ENCODE results near the gene MAP2K5.

Gene MAP2K5

DNA sequence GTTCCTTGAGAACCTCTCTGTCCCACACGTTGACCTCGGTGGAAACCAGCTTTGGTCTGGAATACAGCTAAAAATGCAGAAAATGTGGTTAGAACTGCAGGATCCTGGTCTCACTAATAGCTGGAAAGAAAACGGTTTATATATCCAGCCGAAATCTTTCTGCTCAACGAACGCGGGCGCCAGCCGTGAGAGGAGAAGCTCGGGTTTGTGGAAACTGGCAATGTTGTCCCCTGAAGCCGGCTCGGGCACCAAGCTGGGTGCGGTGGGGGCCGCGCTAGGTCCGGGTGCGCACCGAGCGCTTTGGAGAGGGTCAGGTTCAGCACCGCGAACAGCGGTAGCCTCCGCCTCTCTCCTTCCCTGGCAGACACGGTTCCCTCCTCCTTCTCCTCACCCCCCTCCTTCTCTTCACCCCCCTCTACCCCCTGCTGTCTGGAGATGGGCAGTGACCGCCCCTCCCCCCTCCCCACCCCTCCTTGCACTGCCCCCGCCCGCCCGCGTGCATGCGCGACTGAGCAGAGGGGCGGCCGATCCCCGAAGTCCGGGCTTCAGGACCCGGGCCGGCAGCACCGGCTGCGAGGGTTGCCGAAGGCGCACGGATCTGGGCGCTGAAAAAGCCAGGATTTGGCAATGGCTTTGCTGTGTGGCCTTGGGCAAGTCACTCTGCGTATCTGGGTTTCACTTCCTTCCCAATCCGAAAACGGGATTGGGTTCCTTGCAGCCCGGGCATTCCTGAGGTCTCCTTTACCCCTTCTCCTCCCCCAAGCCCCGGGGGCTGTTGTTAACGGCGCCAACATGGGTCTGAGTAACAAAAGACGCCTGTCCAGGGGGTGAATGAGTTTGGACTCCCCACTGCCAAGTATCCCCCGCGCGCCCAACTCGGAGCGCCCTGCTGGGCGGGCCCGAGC lies 282.7 kb downstream of the MAP2K5 start, which contains the start of gene SKOR1:
Gene SKOR1 (plus strand): TSS at position 534 of the 905 bp plus-strand sequence. CDS start 94 bp downstream, at position 628.
- no peak for DNase-seq (ENCODE audit: low read depth in 2 of 2)

DNA sequence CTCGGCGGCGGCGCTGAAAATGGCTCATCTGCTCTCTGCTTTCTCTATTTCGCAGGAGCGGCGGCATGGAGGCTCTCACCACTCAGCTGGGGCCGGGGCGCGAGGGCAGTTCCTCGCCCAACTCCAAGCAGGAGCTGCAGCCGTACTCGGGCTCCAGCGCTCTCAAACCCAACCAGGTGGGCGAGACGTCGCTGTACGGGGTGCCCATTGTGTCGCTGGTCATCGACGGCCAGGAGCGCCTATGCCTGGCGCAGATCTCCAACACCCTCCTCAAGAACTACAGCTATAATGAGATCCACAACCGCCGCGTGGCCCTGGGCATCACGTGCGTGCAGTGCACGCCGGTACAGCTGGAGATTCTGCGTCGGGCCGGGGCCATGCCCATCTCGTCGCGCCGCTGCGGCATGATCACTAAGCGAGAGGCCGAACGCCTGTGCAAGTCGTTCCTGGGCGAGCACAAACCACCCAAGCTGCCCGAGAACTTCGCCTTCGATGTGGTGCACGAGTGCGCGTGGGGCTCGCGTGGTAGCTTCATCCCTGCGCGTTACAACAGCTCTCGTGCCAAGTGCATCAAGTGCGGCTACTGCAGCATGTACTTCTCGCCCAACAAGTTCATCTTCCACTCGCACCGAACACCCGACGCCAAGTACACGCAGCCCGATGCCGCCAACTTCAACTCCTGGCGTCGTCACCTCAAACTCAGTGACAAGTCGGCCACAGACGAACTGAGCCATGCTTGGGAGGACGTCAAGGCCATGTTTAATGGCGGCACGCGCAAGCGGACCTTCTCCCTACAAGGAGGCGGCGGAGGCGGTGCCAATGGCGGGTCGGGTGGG lies 283.6 kb downstream of the MAP2K5 start:
- DNase-seq (ENCODE audit: low read depth in 2 of 2) = no peak

DNA sequence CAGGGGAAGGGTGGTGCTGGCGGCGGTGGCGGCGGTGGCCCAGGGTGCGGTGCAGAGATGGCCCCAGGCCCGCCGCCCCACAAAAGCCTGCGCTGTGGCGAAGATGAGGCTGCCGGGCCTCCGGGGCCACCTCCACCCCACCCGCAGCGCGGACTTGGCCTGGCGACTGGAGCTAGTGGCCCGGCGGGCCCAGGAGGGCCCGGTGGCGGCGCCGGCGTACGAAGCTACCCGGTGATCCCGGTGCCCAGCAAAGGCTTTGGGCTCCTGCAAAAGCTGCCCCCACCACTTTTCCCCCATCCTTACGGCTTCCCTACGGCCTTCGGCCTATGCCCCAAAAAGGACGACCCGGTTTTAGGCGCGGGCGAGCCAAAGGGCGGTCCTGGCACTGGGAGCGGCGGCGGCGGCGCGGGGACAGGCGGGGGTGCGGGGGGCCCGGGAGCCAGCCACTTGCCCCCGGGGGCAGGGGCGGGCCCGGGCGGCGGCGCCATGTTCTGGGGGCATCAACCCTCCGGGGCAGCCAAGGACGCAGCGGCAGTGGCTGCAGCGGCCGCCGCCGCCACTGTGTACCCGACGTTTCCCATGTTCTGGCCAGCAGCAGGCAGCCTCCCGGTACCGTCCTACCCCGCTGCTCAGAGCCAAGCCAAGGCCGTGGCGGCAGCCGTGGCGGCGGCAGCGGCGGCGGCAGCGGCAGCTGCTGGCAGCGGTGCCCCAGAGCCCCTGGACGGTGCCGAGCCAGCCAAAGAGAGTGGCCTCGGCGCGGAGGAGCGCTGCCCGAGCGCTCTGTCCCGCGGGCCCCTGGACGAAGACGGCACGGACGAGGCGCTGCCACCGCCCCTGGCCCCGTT lies 284.4 kb downstream of the MAP2K5 start:
- no peak for DNase-seq (ENCODE audit: low read depth in 2 of 2)

DNA sequence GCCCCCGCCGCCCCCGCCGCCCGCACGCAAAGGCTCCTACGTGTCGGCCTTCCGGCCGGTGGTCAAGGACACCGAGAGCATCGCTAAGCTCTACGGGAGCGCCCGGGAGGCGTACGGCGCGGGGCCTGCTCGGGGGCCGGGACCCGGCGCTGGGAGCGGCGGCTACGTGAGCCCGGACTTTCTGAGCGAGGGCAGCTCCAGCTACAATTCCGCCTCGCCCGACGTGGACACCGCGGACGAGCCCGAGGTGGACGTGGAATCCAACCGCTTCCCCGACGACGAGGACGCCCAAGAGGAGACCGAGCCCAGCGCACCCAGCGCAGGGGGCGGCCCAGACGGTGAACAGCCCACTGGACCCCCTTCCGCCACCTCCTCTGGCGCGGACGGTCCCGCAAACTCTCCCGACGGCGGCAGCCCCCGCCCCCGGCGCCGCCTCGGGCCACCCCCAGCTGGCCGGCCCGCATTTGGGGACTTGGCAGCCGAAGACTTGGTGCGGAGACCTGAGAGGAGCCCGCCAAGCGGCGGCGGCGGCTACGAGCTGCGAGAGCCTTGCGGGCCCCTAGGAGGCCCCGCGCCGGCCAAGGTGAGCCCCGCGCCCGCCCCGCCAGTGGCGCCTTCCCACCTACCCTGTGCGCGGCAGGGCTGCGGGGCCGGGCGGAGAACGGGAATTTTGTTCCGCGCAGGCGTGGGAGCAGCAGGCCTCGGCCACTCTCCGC lies 285.2 kb downstream of the MAP2K5 start:
- no peak for DNase-seq (ENCODE audit: low read depth in 2 of 2)

DNA sequence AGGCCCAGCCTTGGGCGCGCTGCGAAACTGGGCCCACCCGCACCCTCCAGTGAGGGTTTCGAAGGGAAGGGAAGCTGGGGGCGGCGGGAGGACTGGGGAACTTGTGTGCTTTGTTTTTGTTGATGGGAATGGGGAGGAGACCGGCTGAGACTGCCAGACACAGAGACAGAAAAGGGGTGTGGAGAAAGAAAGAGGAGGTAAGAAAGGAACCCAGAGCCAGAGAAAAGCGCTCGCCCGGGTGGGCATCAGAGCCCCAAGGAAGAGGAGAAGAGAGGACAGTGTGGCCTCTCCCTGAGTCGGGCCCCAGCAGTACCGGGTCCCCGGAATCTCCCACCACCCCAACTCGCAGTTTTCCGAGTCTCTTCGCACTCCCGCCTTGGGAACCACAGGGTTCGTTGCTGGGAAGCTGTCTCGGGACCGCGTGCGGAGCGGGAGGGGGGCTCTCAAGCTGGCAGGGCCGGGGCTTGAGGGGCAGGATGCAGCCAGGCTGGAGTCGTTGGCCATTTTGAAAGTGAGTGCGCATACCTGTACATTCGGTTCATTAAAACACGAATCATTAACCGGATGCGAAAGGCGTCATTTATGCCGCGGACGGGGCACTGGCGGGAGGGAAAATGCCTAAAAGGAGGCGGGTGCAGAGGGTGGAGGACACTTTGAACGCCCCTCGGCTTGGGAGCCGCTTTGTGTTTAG lies 285.9 kb downstream of the MAP2K5 start:
- DNase-seq (ENCODE audit: low read depth in 2 of 2) = no peak

DNA sequence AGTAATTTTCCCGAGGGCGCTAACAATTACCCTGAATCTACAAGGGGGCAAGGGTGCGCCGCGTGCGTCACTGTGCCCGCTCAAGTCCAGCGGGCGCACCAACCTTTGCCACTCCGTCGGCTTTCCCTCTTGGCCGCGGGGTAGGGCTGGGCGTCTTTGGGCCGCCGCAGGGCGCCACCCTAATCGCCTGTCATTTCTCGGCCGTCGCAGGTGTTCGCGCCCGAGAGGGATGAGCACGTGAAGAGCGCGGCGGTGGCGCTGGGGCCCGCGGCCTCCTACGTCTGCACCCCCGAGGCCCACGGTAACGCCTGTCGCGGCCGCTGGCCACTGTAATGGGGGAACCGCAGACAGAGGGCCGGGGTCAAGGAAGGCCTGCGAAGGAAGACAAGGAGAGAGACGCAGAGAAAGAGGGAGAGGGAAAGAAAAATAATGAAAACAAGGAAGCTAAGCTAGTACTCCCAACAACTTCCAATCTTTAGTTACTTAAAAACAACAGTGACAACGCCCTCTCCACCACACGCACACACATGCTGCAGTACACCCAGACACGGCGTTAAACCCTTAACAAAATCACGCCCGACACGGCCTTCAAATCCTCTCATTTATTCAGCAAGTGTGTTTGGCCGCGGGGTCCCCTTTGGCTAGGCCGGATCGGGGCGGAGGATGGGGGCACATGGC lies 286.6 kb downstream of the MAP2K5 start:
- no peak for DNase-seq (ENCODE audit: low read depth in 2 of 2)

DNA sequence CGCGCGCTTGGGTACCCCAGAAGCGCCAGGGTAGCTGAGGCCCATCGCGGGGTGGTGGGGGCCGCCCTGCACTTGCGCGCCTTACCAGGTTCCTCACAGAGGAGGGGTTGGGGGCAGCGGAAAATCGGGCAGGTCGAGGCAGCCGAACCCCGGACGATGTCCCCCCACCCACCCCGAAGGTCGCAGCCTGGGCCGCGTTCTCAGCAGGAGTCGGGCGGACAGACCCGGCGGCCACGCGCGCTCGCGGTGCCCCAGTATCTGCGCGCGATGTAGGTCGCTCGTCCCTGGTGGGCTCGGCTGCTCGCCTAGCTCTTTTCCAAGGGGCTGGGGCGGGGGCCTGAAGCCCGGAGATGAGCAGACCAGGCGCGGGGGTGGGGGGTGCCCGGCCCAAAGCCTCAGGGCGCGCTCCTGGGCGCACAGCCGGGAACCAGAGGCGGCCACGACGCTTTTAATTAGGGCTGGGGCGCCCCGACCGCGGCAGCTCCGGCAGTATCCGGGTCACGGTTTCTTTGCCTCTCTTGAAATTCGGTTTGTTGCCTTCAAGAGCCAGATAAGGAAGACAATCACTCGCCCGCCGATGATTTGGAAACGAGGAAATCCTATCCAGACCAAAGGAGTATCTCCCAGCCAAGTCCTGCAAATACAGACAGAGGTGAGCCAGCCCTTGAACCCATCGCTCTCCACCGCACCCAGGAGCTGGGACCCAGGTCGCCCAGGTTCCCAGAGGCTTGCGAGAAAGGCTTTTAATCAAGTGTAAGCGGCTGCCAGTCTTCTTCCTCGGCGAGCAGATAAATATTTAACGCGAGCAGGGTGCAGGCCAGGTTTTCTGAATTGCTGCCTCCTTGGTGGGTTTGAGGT lies 287.4 kb downstream of the MAP2K5 start:
- DNase-seq (ENCODE audit: low read depth in 2 of 2) = no peak

DNA sequence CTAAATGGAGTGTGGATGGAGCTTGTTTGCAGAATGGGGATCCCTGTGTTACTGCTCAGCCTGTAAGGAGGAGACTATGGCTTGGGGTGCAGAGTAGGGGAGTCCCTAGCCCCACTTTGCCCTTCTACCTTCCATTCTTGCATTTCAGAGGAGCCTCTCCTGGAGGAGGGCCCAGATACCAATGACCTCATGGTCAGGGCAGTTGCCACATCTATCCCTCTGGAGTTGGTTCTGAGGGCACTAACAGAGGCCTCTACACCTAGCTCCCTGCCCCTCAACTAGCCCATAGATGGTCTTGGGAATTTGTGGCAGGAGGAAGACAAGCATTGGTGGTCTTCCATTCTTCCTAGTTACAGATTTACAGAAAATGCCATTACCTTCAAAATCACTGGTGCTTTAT lies 288.9 kb downstream of the MAP2K5 start:
- no peak for DNase-seq (ENCODE audit: low read depth in 2 of 2)

DNA sequence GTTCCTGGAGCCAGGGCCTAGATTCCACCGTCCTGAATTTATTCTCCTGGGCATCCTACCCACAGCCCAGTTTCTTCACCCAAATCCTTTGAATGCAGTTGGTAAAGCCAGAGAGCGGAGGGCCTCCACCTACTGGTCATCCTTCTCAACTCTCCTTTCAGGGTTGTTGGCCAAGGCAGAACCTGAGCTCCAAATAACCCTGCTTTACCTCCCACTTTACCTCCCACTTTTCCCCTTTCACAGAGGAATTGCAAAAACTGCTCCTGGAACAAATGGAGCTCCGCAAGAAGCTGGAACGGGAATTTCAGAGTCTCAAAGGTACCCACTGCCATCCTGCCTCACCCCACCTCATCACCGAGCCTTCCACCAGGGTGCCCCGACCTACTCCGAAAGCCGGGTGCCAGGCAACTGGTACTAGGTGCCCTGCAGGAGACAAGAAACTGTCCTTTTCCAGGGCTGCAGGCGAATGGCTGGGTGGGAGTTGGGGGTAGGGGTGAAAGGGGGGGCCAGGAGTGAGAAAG lies 289.6 kb downstream of the MAP2K5 start:
- no peak for DNase-seq (ENCODE audit: low read depth in 2 of 2)

DNA sequence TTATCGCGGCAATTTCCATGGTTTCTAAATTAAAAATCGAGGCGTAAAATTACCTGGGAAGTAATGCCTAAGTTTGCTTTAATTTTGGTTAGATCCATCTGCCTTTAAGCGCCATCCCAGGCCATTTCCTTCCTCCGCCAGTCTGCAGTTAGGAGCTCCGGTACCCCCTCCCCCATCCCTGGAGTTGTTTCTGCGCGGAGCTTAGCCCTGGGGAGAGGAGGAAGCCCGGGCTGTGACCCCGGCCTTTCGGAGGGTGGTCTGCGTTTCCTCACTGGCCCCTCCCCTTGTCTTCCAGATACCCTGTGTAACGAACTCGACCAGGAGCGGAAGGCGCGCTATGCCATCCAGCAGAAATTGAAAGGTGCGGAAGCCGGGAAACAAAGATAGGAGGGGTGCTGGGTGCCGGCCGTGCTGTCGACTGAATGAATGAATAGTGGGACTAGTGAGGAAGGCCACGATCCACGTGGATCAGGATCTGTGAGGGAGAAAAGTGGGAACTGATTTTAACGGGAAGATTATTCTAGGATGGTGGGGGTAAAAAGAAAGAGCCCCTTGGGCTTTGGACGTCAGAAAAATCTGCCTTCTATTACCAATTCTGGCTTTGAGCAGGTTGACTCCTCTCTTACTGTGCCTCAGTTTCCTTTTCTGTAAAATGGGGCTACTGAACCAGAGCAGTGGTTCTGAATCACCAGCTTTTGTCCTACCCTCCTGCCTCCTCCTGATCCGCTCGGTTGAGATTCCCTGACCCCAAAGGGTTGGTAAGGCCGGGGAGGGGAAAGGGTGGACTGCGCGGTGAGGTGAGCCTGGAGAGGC lies 290.6 kb downstream of the MAP2K5 start:
- DNase-seq (ENCODE audit: low read depth in 2 of 2) = no peak

DNA sequence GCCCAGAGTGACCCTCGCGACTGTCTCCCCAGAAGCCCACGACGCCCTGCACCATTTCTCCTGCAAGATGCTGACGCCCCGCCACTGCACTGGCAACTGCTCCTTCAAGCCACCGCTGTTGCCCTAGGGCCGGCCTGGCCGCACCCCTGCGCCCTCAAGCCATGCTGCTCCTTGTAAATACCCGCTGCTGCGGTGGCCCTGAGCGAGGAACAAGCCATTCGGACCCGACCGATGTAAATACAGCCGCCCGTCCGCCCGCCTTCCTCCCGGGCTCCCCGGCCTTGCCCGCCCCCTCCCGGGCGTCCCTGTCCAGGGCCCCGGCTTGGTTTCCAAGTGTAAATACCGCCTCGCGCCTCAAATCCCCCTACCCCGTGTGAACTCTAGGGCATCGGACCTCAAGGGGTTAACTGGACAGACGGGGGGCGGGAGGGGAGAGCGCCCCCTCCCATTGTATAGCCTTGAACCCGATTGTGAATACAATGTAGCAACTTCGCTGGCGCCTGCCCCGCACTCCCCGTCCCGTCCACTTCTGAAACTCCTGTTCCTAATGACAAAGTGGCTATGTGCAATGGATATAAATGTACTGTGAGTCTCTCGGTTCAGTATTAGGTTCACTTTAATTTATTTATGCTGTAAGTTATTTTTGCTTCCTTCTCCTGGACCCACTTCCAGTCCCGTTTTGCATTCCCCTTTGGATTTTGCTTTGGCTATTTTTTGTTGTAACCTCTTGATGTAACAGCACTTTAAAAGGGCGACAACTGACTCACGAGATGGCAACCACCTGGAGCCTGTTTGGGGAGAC lies 291.4 kb downstream of the MAP2K5 start:
- DNase-seq (ENCODE audit: low read depth in 2 of 2) = no peak

DNA sequence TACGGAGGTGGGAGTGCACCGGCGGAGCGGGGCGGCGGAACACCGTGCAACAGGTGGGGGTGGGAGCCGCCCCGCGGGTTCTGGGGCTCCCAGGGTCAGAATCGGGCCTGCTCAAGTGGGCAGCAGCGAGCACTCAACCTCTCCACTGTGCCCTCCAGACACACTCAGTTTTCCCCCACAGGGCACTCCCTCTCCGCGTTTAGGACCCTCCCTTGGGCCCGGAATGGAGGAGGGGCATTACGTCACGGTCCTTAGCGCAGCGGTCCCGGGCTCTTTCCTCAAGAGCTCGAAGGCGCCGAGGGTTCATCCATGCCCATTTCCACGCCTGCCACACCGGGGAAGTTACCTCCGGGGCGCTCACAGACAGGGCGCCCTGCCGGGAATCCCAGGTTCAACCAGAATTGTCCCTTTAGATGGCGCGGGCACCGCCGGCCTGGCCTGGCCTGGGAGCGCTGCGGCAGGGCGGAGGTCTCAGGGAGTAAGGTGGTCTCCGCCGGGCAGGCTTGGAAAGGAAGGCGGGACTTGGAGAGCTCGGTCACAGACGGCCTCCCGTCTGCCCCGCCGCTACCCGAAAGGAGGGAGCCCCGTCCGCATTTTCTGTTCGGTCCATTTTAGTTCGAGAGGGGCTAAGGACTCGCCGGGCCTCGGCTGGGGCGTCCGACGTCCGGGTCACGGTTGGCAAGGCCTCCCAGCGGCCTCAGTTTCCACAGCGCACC lies 292.2 kb downstream of the MAP2K5 start:
- DNase-seq (ENCODE audit: low read depth in 2 of 2) = no peak

DNA sequence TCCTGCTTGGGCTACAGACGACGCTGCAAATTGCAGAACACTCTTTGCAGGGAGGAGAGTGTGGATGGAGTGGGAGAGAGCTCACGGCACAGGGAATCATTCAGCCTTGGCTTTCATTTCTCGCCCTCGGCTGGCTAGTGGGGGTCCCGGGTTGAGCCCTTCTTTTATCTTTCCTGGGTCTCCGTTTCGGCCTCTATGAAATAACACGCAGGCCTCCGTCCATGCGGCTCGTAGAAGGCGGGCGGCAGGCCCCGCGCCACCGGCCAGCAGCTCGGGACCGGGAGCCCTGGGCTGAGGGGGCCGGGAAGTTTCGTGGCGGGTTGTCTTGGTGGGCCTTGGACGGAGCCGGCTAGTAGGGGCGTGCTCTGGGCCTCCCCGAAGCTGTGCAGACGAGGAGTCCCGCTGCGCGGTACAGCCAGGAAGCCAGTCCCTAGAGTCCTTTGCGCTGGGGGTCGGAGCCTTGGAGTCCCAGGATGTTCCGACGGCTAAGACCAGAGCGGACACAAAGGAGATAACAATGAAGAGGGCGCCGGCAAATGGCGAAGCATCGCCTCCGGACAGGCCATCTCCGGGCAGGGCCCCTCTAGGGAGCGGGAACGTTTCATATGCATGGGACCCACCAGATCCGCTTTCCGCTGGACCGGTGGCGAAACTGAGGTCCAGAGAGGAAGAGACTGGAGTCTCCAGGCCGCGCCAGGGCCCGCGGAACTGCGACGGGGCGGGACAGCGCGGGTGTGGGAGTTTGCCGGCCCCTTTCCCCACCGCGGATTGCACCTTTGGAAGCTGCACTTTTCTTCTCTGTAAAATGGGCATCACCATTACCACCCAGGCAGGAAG lies 293.0 kb downstream of the MAP2K5 start:
- DNase-seq (ENCODE audit: low read depth in 2 of 2) = no peak

DNA sequence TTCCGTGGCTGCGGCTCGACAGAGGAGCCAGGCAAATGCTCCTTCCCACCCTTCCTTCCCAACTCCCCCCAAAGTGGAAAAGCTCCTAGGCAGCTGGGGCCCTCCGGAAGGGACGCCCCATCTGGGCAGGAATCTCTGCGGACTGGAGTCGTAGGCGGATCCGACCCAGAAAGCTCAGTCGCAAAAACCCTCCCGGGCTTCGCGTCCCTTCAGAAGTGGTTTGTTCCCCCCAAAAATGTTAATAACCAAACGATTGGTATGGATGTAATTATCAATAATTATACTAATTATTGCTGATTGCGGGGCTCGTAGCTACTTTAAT lies 293.6 kb downstream of the MAP2K5 start:
- DNase-seq (ENCODE audit: low read depth in 2 of 2) = no peak

DNA sequence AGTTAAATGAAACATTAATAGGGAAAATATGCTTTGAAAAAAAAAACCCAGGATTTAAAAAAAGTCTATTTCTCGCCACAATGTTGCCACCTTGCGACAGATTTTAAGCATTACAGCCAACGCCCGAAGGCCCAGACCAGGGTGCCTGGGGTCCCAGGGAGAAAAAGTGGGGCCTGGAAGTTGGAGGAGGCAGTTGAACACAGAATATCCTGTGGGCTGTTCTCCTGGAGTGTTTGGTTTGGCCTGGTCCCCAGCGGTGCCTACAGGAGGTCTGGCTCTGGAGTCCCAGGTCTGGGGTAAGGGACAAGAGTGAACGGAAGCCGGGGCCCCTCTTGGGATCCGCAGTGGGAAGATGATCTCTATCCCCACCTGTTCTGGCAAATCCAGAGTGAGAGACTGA lies 294.0 kb downstream of the MAP2K5 start:
- no peak for DNase-seq (ENCODE audit: low read depth in 2 of 2)

DNA sequence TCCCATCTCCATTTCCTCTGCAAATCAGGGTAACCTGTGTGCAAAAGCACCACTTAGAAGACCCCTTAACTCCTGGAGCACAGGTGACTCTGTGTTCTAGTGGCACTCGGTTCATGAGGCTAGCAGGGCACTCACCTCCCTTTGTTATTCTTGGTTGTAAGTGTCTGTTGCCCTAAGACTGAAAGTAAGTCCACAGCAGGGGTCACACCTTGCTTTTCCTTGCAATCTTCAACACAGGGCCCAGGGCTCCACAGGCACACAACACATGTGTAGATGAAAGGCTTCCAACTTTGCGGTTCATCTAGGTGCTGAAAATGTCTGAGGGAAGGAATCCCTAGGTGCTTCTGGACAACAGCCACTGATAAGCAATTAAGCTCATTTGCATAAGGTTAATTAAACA lies 294.5 kb downstream of the MAP2K5 start:
- no peak for DNase-seq (ENCODE audit: low read depth in 2 of 2)

All from activated CD8-positive, alpha-beta memory T cell treated with anti-CD3 and anti-CD28 coated beads for 4 hours (primary cell).